Measurements from ENCODE around the gene CETN1.

Gene CETN1

GRCh38 chr18:580154-580553, at the start of gene CETN1:
Gene CETN1, plus strand, starts transcription at chr18:580380. Its CDS starts 29 bp downstream, at chr18:580409.
- no peak for DNase-seq

- DNase-seq, result no peak
Measured at GRCh38 chr18:532018-532417, 48.2 kb upstream of the CETN1 start.

- no peak for DNase-seq
Measured at GRCh38 chr18:532632-533031, 47.5 kb upstream of the CETN1 start.

- no peak for DNase-seq
Measured at GRCh38 chr18:533995-534601, 46.1 kb upstream of the CETN1 start.

GRCh38 chr18:543447-544078, 36.6 kb upstream of the CETN1 start:
- DNase-seq, result no peak

GRCh38 chr18:549967-550366, 30.2 kb upstream of the CETN1 start:
- DNase-seq, result no peak

- no peak for DNase-seq
Measured at GRCh38 chr18:551404-552061, 28.6 kb upstream of the CETN1 start.

GRCh38 chr18:555705-556457, 24.3 kb upstream of the CETN1 start:
- no peak for DNase-seq

GRCh38 chr18:564708-565561, 15.2 kb upstream of the CETN1 start:
- no peak for DNase-seq

GRCh38 chr18:565562-566061, 14.6 kb upstream of the CETN1 start:
- no peak for DNase-seq

GRCh38 chr18:567122-567521, 13.1 kb upstream of the CETN1 start:
- no peak for DNase-seq

GRCh38 chr18:568731-569130, 11.4 kb upstream of the CETN1 start:
- no peak for DNase-seq

- DNase-seq, result no peak
Measured at GRCh38 chr18:570256-570655, 9.9 kb upstream of the CETN1 start.

GRCh38 chr18:570697-571096, 9.5 kb upstream of the CETN1 start:
- DNase-seq, result no peak

GRCh38 chr18:572091-572830, 7.9 kb upstream of the CETN1 start:
- no peak for DNase-seq

- no peak for DNase-seq
Measured at GRCh38 chr18:572831-573289, 7.3 kb upstream of the CETN1 start.

GRCh38 chr18:573385-573784, 6.8 kb upstream of the CETN1 start:
- DNase-seq, result no peak

GRCh38 chr18:574149-574860, 5.9 kb upstream of the CETN1 start:
- DNase-seq, result no peak

GRCh38 chr18:574865-575645, 5.1 kb upstream of the CETN1 start:
- no peak for DNase-seq

- no peak for DNase-seq
Measured at GRCh38 chr18:576924-577323, 3.3 kb upstream of the CETN1 start.

Measured in islet precursor cell (in vitro differentiated cells).